Measurements from ENCODE around the gene DCAF10. TPM values are rescaled to one million over a fixed set of nuclear protein-coding genes. Genes with fewer than 3 reads are reported as not detected.
A peak's percentile ranks its signal among the peaks of the same experiment; 100 is the strongest.

The DCAF10 gene
- total and polyA plus RNA-seq, 10 donors: 3.7 to 34.2 (median 23.5) TPM

- H3K27ac ChIP-seq: peak overlapping the region in 6 of 8 donors; percentile 70 to 98 (median 92)
- peaks cover 10 to 60% (median 27%) of the 10 kb centered on the region in 6 donors for H3K4me1 ChIP-seq
- peak overlapping the region in 4 of 8 donors; percentile 85 to 99 (median 94) for H3K4me3 ChIP-seq
- no peaks in the 10 kb centered on the region for H3K27me3 ChIP-seq (replicated peaks in 1 of 7)
- no peaks in the 10 kb centered on the region for H3K9me3 ChIP-seq
- TF ChIP-seq POLR2AphosphoS5 (IDR thresholded peaks at IDR 0.05): no peak
- TF ChIP-seq CTCF (IDR thresholded peaks at IDR 0.05 in 8 of 11, conservative IDR thresholded peaks at IDR 0.05 in 3 of 11): no peak
- TF ChIP-seq POLR2A (IDR thresholded peaks at IDR 0.05): no peak
- 81 to 94% (median 84%) methylated on average over 9 to 10 of the region's 10 CpGs for WGBS, 5 donors
- DNase-seq: no peak
- intact Hi-C loops (cut with DNase I; ENCODE audit: low total_unique reads): no loop called here
- H3K36me3 ChIP-seq: peaks cover 0 to 4% (median 0%) of the 10 kb centered on the region in 6 donors
Observed at GRCh38 chr9:37905131-37905505, 104.5 kb downstream of the DCAF10 start.

- Histone ChIP-seq H3K4me1 (peaks cover 10 to 56% (median 27%) of the 10 kb centered on the region in 6 donors), H3K4me3 (no peak overlapping the region), H3K9me3 (no peaks in the 10 kb centered on the region), H3K27me3 (replicated peaks in 1 of 7) (no peaks in the 10 kb centered on the region), H3K27ac (no peak overlapping the region), H3K36me3 (no peaks in the 10 kb centered on the region)
- DNase-seq: peak; percentile 24
- TF ChIP-seq POLR2AphosphoS5 (IDR thresholded peaks at IDR 0.05) (no peak), CTCF (IDR thresholded peaks at IDR 0.05 in 8 of 11, conservative IDR thresholded peaks at IDR 0.05 in 3 of 11) (no peak), POLR2A (IDR thresholded peaks at IDR 0.05) (no peak)
- WGBS, 5 donors: 92 to 97% (median 94%) methylated on average over 4 of the region's 4 CpGs
- intact Hi-C loops (cut with DNase I; ENCODE audit: low total_unique reads): no loop called here
Observed at GRCh38 chr9:37905776-37906175, 105.2 kb downstream of the DCAF10 start.

- no peaks in the 10 kb centered on the region for H3K27me3 ChIP-seq (replicated peaks in 1 of 7)
- WGBS, 5 donors: 88 to 94% (median 90%) methylated on average over 11 of the region's 11 CpGs
- H3K36me3 ChIP-seq: no peaks in the 10 kb centered on the region
- no peaks in the 10 kb centered on the region for H3K9me3 ChIP-seq
- no peak overlapping the region for H3K4me3 ChIP-seq
- intact Hi-C loops (cut with DNase I; ENCODE audit: low total_unique reads): no loop called here
- TF ChIP-seq CTCF (IDR thresholded peaks at IDR 0.05 in 8 of 11, conservative IDR thresholded peaks at IDR 0.05 in 3 of 11): no peak
- no peak for TF ChIP-seq POLR2A (IDR thresholded peaks at IDR 0.05)
- TF ChIP-seq POLR2AphosphoS5 (IDR thresholded peaks at IDR 0.05): no peak
- H3K4me1 ChIP-seq: peaks cover 10 to 56% (median 28%) of the 10 kb centered on the region in 6 donors
- peak; percentile 49 for DNase-seq
- no peak overlapping the region for H3K27ac ChIP-seq
Observed at GRCh38 chr9:37906312-37907239, 106.0 kb downstream of the DCAF10 start.

GRCh38 chr9:37908283-37908682 is 107.7 kb downstream of the DCAF10 start:
- DNase-seq: peak; percentile 24
- Histone ChIP-seq H3K9me3 (no peaks in the 10 kb centered on the region), H3K27ac (peak overlapping the region in 4 of 8 donors; percentile 72 to 90 (median 82)), H3K4me3 (peak overlapping the region in 1 of 8 donors; percentile 53), H3K4me1 (peaks cover 0 to 49% (median 16%) of the 10 kb centered on the region in 6 donors), H3K27me3 (replicated peaks in 1 of 7) (no peaks in the 10 kb centered on the region), H3K36me3 (no peaks in the 10 kb centered on the region)
- intact Hi-C loops (cut with DNase I; ENCODE audit: low total_unique reads): no loop called here
- no peak for TF ChIP-seq CTCF (IDR thresholded peaks at IDR 0.05 in 8 of 11, conservative IDR thresholded peaks at IDR 0.05 in 3 of 11)
- no peak for TF ChIP-seq POLR2AphosphoS5 (IDR thresholded peaks at IDR 0.05)
- no peak for TF ChIP-seq POLR2A (IDR thresholded peaks at IDR 0.05)
- 54 to 88% (median 80%) methylated on average over 4 of the region's 4 CpGs for WGBS, 5 donors
